ENCODE measurements around the gene HHLA2. TPM values are rescaled to one million over a fixed set of nuclear protein-coding genes. Genes with fewer than 3 reads are reported as not detected.

Gene HHLA2
- total RNA-seq, 2 experiments from 2014 or later = 0.86 to 1.6 TPM

- Mint-ChIP-seq H3K4me1 (ENCODE audit: low read depth) (no peaks in the 10 kb centered on the region), H3K9me3 (no peaks in the 10 kb centered on the region), H3K27ac (no peak overlapping the region), H3K4me3 (no peak overlapping the region), H3K27me3 (no peaks in the 10 kb centered on the region), H3K36me3 (no peaks in the 10 kb centered on the region)
- intact Hi-C loops (cut with micrococcal nuclease) = no loop called here
- CTCF ChIA-PET = interaction anchor here (1.3 to 2.4 kb wide), 2 partner anchors 89 to 250 kb away, joined by 4 to 14 read pairs; no protein-coding TSS in a partner anchor
- DNase-seq = no peak
- POLR2A ChIA-PET = no interaction called here
Observed at GRCh38 chr3:108403686-108404345, 107.5 kb downstream of the HHLA2 start.

GRCh38 chr3:108404368-108404767, 108.0 kb downstream of the HHLA2 start:
- Mint-ChIP-seq H3K4me1 (ENCODE audit: low read depth) (no peaks in the 10 kb centered on the region), H3K36me3 (no peaks in the 10 kb centered on the region), H3K9me3 (no peaks in the 10 kb centered on the region), H3K27ac (no peak overlapping the region), H3K4me3 (no peak overlapping the region), H3K27me3 (no peaks in the 10 kb centered on the region)
- intact Hi-C loops (cut with micrococcal nuclease) = no loop called here
- ChIA-PET POLR2A (no interaction called here), CTCF (interaction anchor here (0.6 to 2.4 kb wide), 4 partner anchors 90 to 466 kb away, joined by 3 to 14 read pairs (median 4); no protein-coding TSS in a partner anchor)
- no peak for DNase-seq

- CTCF ChIA-PET = interaction anchor here (0.7 to 2.4 kb wide), 6 partner anchors 9 to 254 kb away, joined by 3 to 14 read pairs (median 4); no protein-coding TSS in a partner anchor
- no peaks in the 10 kb centered on the region for H3K9me3 Mint-ChIP-seq
- intact Hi-C loops (cut with micrococcal nuclease) = loop anchor here (1.0 to 5.0 kb wide), 2 partner anchors 253 to 479 kb away; no protein-coding TSS in a partner anchor
- no peak for DNase-seq
- POLR2A ChIA-PET = no interaction called here
- no peaks in the 10 kb centered on the region for H3K36me3 Mint-ChIP-seq
- no peaks in the 10 kb centered on the region for H3K27me3 Mint-ChIP-seq
- no peak overlapping the region for H3K27ac Mint-ChIP-seq
- no peaks in the 10 kb centered on the region for H3K4me1 Mint-ChIP-seq (ENCODE audit: low read depth)
- no peak overlapping the region for H3K4me3 Mint-ChIP-seq
Observed at GRCh38 chr3:108406063-108406660, 109.8 kb downstream of the HHLA2 start.

- ChIA-PET CTCF (interaction anchor here (1.0 to 1.3 kb wide), 3 partner anchors 71 to 255 kb away, joined by 3 to 4 read pairs (median 4); no protein-coding TSS in a partner anchor), POLR2A (no interaction called here)
- intact Hi-C loops (cut with micrococcal nuclease) = loop anchor here (1.0 to 5.0 kb wide), 2 partner anchors 253 to 479 kb away; no protein-coding TSS in a partner anchor
- Mint-ChIP-seq H3K4me3 (no peak overlapping the region), H3K27me3 (no peaks in the 10 kb centered on the region), H3K27ac (no peak overlapping the region), H3K9me3 (no peaks in the 10 kb centered on the region), H3K4me1 (ENCODE audit: low read depth) (no peaks in the 10 kb centered on the region), H3K36me3 (no peaks in the 10 kb centered on the region)
- DNase-seq = no peak
Observed at GRCh38 chr3:108406661-108407206, 110.4 kb downstream of the HHLA2 start.

- no peaks in the 10 kb centered on the region for H3K9me3 Mint-ChIP-seq
- POLR2A ChIA-PET = no interaction called here
- intact Hi-C loops (cut with micrococcal nuclease) = loop anchor here (5.0 kb wide), 1 partner anchor 481 kb away; no protein-coding TSS in a partner anchor
- H3K27me3 Mint-ChIP-seq = peaks cover under 1% of the 10 kb centered on the region
- H3K4me3 Mint-ChIP-seq = no peak overlapping the region
- no peak overlapping the region for H3K27ac Mint-ChIP-seq
- H3K4me1 Mint-ChIP-seq (ENCODE audit: low read depth) = no peaks in the 10 kb centered on the region
- CTCF ChIA-PET = interaction anchor here (0.9 to 1.3 kb wide), 4 partner anchors 70 to 732 kb away, joined by 3 to 4 read pairs (median 4); no protein-coding TSS in a partner anchor
- no peaks in the 10 kb centered on the region for H3K36me3 Mint-ChIP-seq
- DNase-seq = no peak
Observed at GRCh38 chr3:108407886-108408285, 111.5 kb downstream of the HHLA2 start.

- H3K27ac Mint-ChIP-seq = no peak overlapping the region
- DNase-seq = no peak
- intact Hi-C loops (cut with micrococcal nuclease) = loop anchor here (5.0 kb wide), 1 partner anchor 482 kb away; no protein-coding TSS in a partner anchor
- peaks cover 1% of the 10 kb centered on the region for H3K27me3 Mint-ChIP-seq
- H3K9me3 Mint-ChIP-seq = no peaks in the 10 kb centered on the region
- no peaks in the 10 kb centered on the region for H3K36me3 Mint-ChIP-seq
- no peaks in the 10 kb centered on the region for H3K4me1 Mint-ChIP-seq (ENCODE audit: low read depth)
- H3K4me3 Mint-ChIP-seq = no peak overlapping the region
- POLR2A ChIA-PET = no interaction called here
- CTCF ChIA-PET = interaction anchor here (0.9 to 1.2 kb wide), 2 partner anchors 132 to 255 kb away, joined by 3 read pairs; no protein-coding TSS in a partner anchor
Observed at GRCh38 chr3:108408883-108409799, 112.8 kb downstream of the HHLA2 start.

- no peak for DNase-seq
- CTCF ChIA-PET = interaction anchor here (0.9 to 1.2 kb wide), 2 partner anchors 132 to 256 kb away, joined by 3 read pairs; no protein-coding TSS in a partner anchor
- Mint-ChIP-seq H3K4me3 (no peak overlapping the region), H3K27me3 (peaks cover 5% of the 10 kb centered on the region), H3K36me3 (no peaks in the 10 kb centered on the region), H3K4me1 (ENCODE audit: low read depth) (no peaks in the 10 kb centered on the region), H3K9me3 (no peaks in the 10 kb centered on the region), H3K27ac (no peak overlapping the region)
- POLR2A ChIA-PET = no interaction called here
- intact Hi-C loops (cut with micrococcal nuclease) = loop anchor here (5.0 kb wide), 1 partner anchor 482 kb away; no protein-coding TSS in a partner anchor
Observed at GRCh38 chr3:108409800-108410178, 113.4 kb downstream of the HHLA2 start.

- Mint-ChIP-seq H3K27ac (no peak overlapping the region), H3K4me3 (no peak overlapping the region), H3K4me1 (ENCODE audit: low read depth) (peaks cover under 1% of the 10 kb centered on the region), H3K36me3 (no peaks in the 10 kb centered on the region), H3K9me3 (no peaks in the 10 kb centered on the region), H3K27me3 (peaks cover 5% of the 10 kb centered on the region)
- POLR2A ChIA-PET = no interaction called here
- no peak for DNase-seq
- intact Hi-C loops (cut with micrococcal nuclease) = no loop called here
- CTCF ChIA-PET = interaction anchor here (0.7 kb wide), 1 partner anchor 303 kb away, joined by 3 read pairs; no protein-coding TSS in a partner anchor
Observed at GRCh38 chr3:108410531-108410984, 114.2 kb downstream of the HHLA2 start.

- ChIA-PET CTCF (no interaction called here), POLR2A (no interaction called here)
- Mint-ChIP-seq H3K9me3 (no peaks in the 10 kb centered on the region), H3K4me3 (no peak overlapping the region), H3K27ac (no peak overlapping the region), H3K36me3 (no peaks in the 10 kb centered on the region), H3K4me1 (ENCODE audit: low read depth) (peaks cover 12% of the 10 kb centered on the region), H3K27me3 (peaks cover 5% of the 10 kb centered on the region)
- intact Hi-C loops (cut with micrococcal nuclease) = no loop called here
- DNase-seq = no peak
Observed at GRCh38 chr3:108412121-108412750, 115.9 kb downstream of the HHLA2 start.

GRCh38 chr3:108414007-108414406, 117.7 kb downstream of the HHLA2 start:
- no peak for DNase-seq
- ChIA-PET POLR2A (no interaction called here), CTCF (interaction anchor here (1.1 kb wide), 1 partner anchor 20 kb away, joined by 3 read pairs; no protein-coding TSS in a partner anchor)
- H3K4me3 Mint-ChIP-seq = no peak overlapping the region
- no peaks in the 10 kb centered on the region for H3K9me3 Mint-ChIP-seq
- H3K4me1 Mint-ChIP-seq (ENCODE audit: low read depth) = peaks cover 12% of the 10 kb centered on the region
- intact Hi-C loops (cut with micrococcal nuclease) = no loop called here
- no peaks in the 10 kb centered on the region for H3K36me3 Mint-ChIP-seq
- peaks cover 5% of the 10 kb centered on the region for H3K27me3 Mint-ChIP-seq
- H3K27ac Mint-ChIP-seq = no peak overlapping the region

GRCh38 chr3:108415661-108416060, 119.3 kb downstream of the HHLA2 start:
- Mint-ChIP-seq H3K4me1 (ENCODE audit: low read depth) (peaks cover 12% of the 10 kb centered on the region), H3K9me3 (no peaks in the 10 kb centered on the region), H3K27me3 (peaks cover 5% of the 10 kb centered on the region), H3K27ac (no peak overlapping the region), H3K4me3 (no peak overlapping the region), H3K36me3 (no peaks in the 10 kb centered on the region)
- intact Hi-C loops (cut with micrococcal nuclease) = loop anchor here (1.0 to 5.0 kb wide), 3 partner anchors 27 to 328 kb away; no protein-coding TSS in a partner anchor
- no peak for DNase-seq
- ChIA-PET POLR2A (no interaction called here), CTCF (interaction anchor here (1.3 kb wide), 1 partner anchor 10 kb away, joined by 4 read pairs; no protein-coding TSS in a partner anchor)
